ENCODE results near the gene B4GALT3.

Gene B4GALT3

DNA sequence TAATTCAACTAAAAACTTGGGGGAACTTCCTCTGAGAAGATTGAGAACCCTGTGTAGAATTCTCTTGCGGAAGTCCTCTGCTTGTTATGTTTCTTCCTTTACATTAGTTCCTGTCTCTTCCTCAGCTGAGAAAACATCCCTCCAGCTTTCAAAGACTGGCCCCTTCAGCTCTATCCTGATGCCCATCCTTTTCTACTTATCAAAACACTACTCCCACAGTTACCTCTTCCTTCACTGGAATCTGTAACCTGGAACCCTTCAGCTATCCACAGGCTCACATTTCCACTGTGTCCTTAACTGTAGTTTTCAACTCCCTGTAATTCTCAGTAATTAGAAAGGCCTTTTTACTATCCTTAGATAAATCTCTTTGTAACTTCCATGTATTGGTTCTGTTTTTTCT, 38.9 kb downstream of the B4GALT3 start:
- ATAC-seq: no peak
- no peak for TF ChIP-seq CSDC2 (CRISPR knock-in tag; IDR thresholded peaks at IDR 0.05)
- TF ChIP-seq PPARA (CRISPR knock-in tag; IDR thresholded peaks at IDR 0.05; ENCODE audit: borderline replicate concordance): no peak
- TF ChIP-seq, protein P1, sequence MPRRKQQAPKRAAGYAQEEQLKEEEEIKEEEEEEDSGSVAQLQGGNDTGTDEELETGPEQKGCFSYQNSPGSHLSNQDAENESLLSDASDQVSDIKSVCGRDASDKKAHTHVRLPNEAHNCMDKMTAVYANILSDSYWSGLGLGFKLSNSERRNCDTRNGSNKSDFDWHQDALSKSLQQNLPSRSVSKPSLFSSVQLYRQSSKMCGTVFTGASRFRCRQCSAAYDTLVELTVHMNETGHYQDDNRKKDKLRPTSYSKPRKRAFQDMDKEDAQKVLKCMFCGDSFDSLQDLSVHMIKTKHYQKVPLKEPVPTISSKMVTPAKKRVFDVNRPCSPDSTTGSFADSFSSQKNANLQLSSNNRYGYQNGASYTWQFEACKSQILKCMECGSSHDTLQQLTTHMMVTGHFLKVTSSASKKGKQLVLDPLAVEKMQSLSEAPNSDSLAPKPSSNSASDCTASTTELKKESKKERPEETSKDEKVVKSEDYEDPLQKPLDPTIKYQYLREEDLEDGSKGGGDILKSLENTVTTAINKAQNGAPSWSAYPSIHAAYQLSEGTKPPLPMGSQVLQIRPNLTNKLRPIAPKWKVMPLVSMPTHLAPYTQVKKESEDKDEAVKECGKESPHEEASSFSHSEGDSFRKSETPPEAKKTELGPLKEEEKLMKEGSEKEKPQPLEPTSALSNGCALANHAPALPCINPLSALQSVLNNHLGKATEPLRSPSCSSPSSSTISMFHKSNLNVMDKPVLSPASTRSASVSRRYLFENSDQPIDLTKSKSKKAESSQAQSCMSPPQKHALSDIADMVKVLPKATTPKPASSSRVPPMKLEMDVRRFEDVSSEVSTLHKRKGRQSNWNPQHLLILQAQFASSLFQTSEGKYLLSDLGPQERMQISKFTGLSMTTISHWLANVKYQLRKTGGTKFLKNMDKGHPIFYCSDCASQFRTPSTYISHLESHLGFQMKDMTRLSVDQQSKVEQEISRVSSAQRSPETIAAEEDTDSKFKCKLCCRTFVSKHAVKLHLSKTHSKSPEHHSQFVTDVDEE (CRISPR knock-in tag; IDR thresholded peaks at IDR 0.05): no peak
- TF ChIP-seq ISL1 (CRISPR knock-in tag; IDR thresholded peaks at IDR 0.05): no peak
- no peak for TF ChIP-seq ZFP3 (CRISPR knock-in tag; IDR thresholded peaks at IDR 0.05)
- TF ChIP-seq ZFP30 (CRISPR knock-in tag; IDR thresholded peaks at IDR 0.05): no peak
- TF ChIP-seq ARNTL (CRISPR knock-in tag; IDR thresholded peaks at IDR 0.05; ENCODE audit: borderline replicate concordance, low read depth): no peak
- no peak for TF ChIP-seq SNAI2 (CRISPR knock-in tag; IDR thresholded peaks at IDR 0.05)
- no peak for TF ChIP-seq ESRRG (CRISPR knock-in tag; IDR thresholded peaks at IDR 0.05)
- TF ChIP-seq ZNF8 (CRISPR knock-in tag; IDR thresholded peaks at IDR 0.05): no peak
- TF ChIP-seq BACH2 (CRISPR knock-in tag; IDR thresholded peaks at IDR 0.05; ENCODE audit: borderline replicate concordance): no peak
- TF ChIP-seq, protein P2, sequence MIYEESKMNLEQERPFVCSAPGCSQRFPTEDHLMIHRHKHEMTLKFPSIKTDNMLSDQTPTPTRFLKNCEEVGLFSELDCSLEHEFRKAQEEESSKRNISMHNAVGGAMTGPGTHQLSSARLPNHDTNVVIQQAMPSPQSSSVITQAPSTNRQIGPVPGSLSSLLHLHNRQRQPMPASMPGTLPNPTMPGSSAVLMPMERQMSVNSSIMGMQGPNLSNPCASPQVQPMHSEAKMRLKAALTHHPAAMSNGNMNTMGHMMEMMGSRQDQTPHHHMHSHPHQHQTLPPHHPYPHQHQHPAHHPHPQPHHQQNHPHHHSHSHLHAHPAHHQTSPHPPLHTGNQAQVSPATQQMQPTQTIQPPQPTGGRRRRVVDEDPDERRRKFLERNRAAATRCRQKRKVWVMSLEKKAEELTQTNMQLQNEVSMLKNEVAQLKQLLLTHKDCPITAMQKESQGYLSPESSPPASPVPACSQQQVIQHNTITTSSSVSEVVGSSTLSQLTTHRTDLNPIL (CRISPR knock-in tag; IDR thresholded peaks at IDR 0.05; ENCODE audit: low read depth): no peak
- TF ChIP-seq, protein P3, sequence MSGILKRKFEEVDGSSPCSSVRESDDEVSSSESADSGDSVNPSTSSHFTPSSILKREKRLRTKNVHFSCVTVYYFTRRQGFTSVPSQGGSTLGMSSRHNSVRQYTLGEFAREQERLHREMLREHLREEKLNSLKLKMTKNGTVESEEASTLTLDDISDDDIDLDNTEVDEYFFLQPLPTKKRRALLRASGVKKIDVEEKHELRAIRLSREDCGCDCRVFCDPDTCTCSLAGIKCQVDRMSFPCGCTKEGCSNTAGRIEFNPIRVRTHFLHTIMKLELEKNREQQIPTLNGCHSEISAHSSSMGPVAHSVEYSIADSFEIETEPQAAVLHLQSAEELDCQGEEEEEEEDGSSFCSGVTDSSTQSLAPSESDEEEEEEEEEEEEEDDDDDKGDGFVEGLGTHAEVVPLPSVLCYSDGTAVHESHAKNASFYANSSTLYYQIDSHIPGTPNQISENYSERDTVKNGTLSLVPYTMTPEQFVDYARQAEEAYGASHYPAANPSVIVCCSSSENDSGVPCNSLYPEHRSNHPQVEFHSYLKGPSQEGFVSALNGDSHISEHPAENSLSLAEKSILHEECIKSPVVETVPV (CRISPR knock-in tag; IDR thresholded peaks at IDR 0.05): no peak
- TF ChIP-seq TCF4 (CRISPR knock-in tag; IDR thresholded peaks at IDR 0.05; ENCODE audit: borderline replicate concordance): no peak
- no peak for TF ChIP-seq RARB (CRISPR knock-in tag; IDR thresholded peaks at IDR 0.05)
- no peak for TF ChIP-seq ZNF565 (CRISPR knock-in tag; conservative IDR thresholded peaks at IDR 0.05; ENCODE audit: low read depth)

DNA sequence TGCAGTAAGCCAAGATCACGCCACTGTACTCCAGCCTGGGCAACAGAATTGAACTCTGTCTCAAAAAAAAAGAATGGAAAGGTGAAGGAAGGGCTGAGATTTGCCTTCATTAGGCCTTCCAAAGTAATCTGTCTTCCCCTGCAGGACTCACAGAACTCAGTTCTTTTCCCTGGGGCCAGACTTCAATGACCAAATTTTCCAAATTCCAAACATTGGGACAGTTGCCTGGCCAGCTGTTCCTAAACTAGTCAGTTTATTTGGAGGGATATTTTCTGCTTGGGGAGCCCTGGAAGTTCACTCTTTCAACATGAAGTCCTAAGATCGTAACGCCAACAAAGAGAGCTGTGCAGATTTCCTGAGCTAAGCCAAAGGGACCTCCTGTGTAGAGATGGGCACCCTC, 39.4 kb downstream of the B4GALT3 start:
- ATAC-seq: no peak
- TF ChIP-seq ZFP3 (CRISPR knock-in tag; IDR thresholded peaks at IDR 0.05) (no peak), CSDC2 (CRISPR knock-in tag; IDR thresholded peaks at IDR 0.05) (no peak), ZFP30 (CRISPR knock-in tag; IDR thresholded peaks at IDR 0.05) (no peak), OSR1 (CRISPR knock-in tag; IDR thresholded peaks at IDR 0.05) (no peak), RARB (CRISPR knock-in tag; IDR thresholded peaks at IDR 0.05) (no peak), ESRRG (CRISPR knock-in tag; IDR thresholded peaks at IDR 0.05) (no peak), ZC3H10 (CRISPR knock-in tag; IDR thresholded peaks at IDR 0.05) (no peak)
- TF ChIP-seq, protein P3 (CRISPR knock-in tag; IDR thresholded peaks at IDR 0.05): no peak

DNA sequence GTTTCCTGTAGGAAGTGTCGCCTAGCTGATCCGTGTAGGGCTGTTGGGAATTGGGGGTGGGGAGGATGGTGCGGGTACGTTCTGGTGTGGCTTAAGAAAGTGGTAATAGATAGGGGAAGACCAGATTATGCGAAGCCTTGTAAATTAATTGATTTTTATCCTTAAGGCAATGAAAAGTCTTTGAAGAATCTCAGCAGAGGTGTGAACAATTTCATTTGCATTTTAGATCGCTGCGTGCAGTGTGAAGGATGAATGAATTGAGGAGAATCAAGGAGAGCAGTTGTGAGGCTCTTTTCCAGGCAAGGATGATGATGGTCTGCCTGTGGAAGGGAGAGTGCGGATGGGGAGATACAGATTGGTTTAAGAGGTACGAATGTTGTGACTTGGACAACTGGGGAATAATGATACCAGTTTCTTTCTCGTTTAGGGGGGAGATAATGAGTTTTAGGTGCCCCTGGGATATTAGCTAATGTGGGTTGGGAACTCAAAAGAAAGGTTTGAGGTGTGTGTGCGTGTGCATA, 44.0 kb downstream of the B4GALT3 start:
- TF ChIP-seq TCF4 (CRISPR knock-in tag; IDR thresholded peaks at IDR 0.05; ENCODE audit: borderline replicate concordance) (no peak), GLIS3 (CRISPR knock-in tag; IDR thresholded peaks at IDR 0.05) (no peak), ESRRG (CRISPR knock-in tag; IDR thresholded peaks at IDR 0.05) (no peak), ZNF70 (CRISPR knock-in tag; IDR thresholded peaks at IDR 0.05) (no peak), ARNTL (CRISPR knock-in tag; IDR thresholded peaks at IDR 0.05; ENCODE audit: borderline replicate concordance, low read depth) (no peak), ZFP3 (CRISPR knock-in tag; IDR thresholded peaks at IDR 0.05) (no peak), OSR1 (CRISPR knock-in tag; IDR thresholded peaks at IDR 0.05) (no peak), ZNF8 (CRISPR knock-in tag; IDR thresholded peaks at IDR 0.05) (no peak), ISL1 (CRISPR knock-in tag; IDR thresholded peaks at IDR 0.05) (no peak), PPARA (CRISPR knock-in tag; IDR thresholded peaks at IDR 0.05; ENCODE audit: borderline replicate concordance) (no peak), RARB (CRISPR knock-in tag; IDR thresholded peaks at IDR 0.05) (no peak), BACH2 (CRISPR knock-in tag; IDR thresholded peaks at IDR 0.05; ENCODE audit: borderline replicate concordance) (no peak)
- TF ChIP-seq, protein P3 (CRISPR knock-in tag; IDR thresholded peaks at IDR 0.05): no peak
- ATAC-seq: peak; percentile 11

Data from SK-N-SH treated with all-trans-retinoic acid at 6 μM for 48 hours (cell line).